ENCODE measurements around the gene ADAMTS16.

- TF ChIP-seq CTCF (IDR thresholded peaks at IDR 0.05; ENCODE audit: low read length) (no peak), EZH2 (IDR thresholded peaks at IDR 0.05; ENCODE audit: borderline replicate concordance, low read length) (no peak)
Measured at GRCh38 chr5:5321137-5321536, 181.0 kb downstream of the ADAMTS16 start.
